HG02870 (cell line): ENCODE data around the gene UNC5A.

ENCODE experiments used
- ATAC-seq: cut with Tn5 transposase; IDR thresholded peaks from one replicate; pipeline ENCODE4 v1.9.1; 2021; ENCODE audit warnings: mild to moderate bottlenecking, moderate library complexity; ENCODE audit not compliant: unreplicated experiment

Gene UNC5A

GRCh38 chr5:176877793-176878331 is 67.5 kb downstream of the UNC5A start:
- no peak for ATAC-seq

DNA sequence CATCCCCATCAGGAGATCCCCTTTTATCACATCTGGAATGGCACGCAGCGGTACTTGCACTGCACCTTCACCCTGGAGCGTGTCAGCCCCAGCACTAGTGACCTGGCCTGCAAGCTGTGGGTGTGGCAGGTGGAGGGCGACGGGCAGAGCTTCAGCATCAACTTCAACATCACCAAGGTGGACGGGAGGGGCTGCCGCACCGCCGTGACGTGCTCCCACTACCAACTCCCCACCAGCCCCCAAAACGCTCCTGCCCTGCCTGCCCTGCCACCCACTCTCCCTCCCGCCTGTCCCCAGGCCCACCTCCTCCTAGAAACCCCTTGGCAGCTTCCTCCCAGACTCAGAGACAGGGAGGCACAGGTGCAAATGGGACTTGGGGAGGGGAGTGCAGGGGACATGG is 68.1 kb downstream of the UNC5A start:
- ATAC-seq, result no peak

GRCh38 chr5:176878906-176879662 is 68.7 kb downstream of the UNC5A start:
- ATAC-seq, result no peak

DNA sequence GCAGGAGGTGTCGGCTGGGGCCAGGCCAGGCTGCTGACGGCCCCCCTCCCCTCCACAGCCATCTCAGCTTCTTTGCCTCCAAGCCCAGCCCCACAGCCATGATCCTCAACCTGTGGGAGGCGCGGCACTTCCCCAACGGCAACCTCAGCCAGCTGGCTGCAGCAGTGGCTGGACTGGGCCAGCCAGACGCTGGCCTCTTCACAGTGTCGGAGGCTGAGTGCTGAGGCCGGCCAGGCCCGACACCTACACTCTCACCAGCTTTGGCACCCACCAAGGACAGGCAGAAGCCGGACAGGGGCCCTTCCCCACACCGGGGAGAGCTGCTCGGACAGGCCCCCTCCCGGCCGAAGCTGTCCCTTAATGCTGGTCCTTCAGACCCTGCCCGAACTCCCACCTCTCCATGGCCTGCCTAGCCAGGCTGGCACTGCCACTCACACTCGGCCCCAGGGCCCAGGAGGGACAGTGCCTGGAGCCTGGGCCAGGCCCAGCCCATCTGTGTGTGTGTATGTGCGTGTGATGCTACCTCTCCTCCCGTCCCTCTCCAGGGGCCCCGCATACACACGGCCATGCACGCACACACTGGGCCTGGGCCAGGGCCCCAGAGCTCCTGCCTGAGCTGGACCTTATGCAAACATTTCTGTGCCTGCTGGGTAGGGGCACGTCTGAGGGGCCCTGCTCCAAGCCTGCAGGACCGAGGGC is 69.5 kb downstream of the UNC5A start:
- ATAC-seq, result no peak

- no peak for ATAC-seq
These were observed 70.1 kb downstream of the UNC5A start for GRCh38 chr5:176880366-176881020.

GRCh38 chr5:176881021-176881749 is 70.8 kb downstream of the UNC5A start:
- no peak for ATAC-seq

- ATAC-seq, result no peak
These were observed 71.6 kb downstream of the UNC5A start for GRCh38 chr5:176881816-176882566.

- no peak for ATAC-seq
These were observed 72.2 kb downstream of the UNC5A start for GRCh38 chr5:176882567-176882903.

DNA sequence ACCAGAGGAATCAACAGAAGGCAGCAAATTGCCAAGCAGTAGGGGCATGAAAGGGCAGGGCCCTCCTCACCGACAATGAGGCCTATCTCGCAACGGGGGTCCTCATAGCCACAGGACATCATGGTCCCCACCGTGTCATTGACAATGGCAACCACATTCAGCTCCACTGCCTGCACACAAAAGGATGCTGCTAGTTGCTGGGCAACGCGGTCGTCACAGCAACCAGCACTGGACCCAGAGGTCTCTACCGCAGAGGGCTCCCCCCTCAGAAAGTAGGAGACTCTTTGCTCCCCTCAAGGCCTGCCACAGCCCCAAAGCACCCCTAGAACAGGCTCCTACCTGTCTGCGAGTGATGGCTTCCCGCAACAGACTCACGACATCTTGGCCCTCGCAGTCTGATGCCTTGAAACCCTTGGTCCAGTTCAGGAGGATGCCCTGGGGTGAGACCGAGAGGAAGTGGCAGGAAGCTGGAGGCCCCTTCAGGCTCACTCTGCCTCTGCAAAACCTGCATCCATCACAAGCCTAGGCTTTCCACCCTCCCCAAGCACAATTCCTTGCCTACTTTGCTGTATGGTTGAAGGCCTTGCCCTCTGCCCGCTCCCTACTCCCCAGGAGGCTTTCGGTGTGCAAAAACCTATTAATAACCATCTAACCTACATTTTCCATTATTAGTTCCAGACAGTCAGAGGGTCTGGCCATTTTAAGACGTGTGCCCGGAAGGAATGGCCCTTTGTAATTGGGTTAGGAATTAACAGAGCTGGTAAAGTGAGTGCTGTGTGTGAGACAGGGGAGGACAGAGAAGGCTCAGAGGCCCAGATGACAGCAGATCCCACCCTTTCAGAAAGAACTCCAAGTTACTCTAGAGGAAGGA is 73.6 kb downstream of the UNC5A start:
- no peak for ATAC-seq

- ATAC-seq, result no peak
These were observed 74.2 kb downstream of the UNC5A start for GRCh38 chr5:176884571-176884890.

- ATAC-seq, result no peak
These were observed 76.2 kb downstream of the UNC5A start for GRCh38 chr5:176886336-176887251.

GRCh38 chr5:176887252-176887849 is 77.0 kb downstream of the UNC5A start:
- ATAC-seq, result no peak

- ATAC-seq, result no peak
These were observed 77.9 kb downstream of the UNC5A start for GRCh38 chr5:176888016-176888864.

- no peak for ATAC-seq
These were observed 78.5 kb downstream of the UNC5A start for GRCh38 chr5:176888865-176889165.

- no peak for ATAC-seq
These were observed 79.2 kb downstream of the UNC5A start for GRCh38 chr5:176889321-176890280.
